Peyer's patch (tissue), 4 donors: Measurements from ENCODE around the gene SMIM1. TPM values are rescaled to one million over a fixed set of nuclear protein-coding genes. Genes with fewer than 3 reads are reported as not detected.
A peak's percentile ranks its signal among the peaks of the same experiment; 100 is the strongest.
"Not testable (repeated sequence)": the region's sequence is repeated elsewhere in the genome, so short reads cannot be mapped to it uniquely, and the experiment has no call there.

Source experiments
- DNase-seq, 3 donors: peaks; one replicate each; pipeline ENCODE4 v3.0.0-alpha.2; 2017 to 2019
- H3K27ac ChIP-seq, 4 donors: fragments of 200-600 bp; sonication (generic); one replicate each; pipeline ENCODE4 v1.5.1; 2016 to 2019
- H3K27me3 ChIP-seq, 2 donors: fragments of 200-600 bp; sonication (generic); one replicate each; pipeline ENCODE4 v1.5.1; 2019
- H3K36me3 ChIP-seq, 3 donors: fragments of 200-600 bp; sonication (generic); one replicate each; pipeline ENCODE4 v1.5.1; 2016 to 2019
- H3K4me1 ChIP-seq, 4 donors: fragments of 200-600 bp; sonication (generic); one replicate each; pipeline ENCODE4 v1.5.1; 2016 to 2019
- H3K4me3 ChIP-seq, 4 donors: fragments of 200-600 bp; sonication (generic); 1 replicate in 3 of 4; 2 replicates in 1 of 4; pipeline ENCODE4 v1.5.1; 2016 to 2019; ENCODE audit warnings: mild to moderate bottlenecking in 1 of 4
- H3K9me3 ChIP-seq, 4 donors: fragments of 200-600 bp; sonication (generic); one replicate each; pipeline ENCODE4 v1.5.1; 2016 to 2019; ENCODE audit warnings: mild to moderate bottlenecking in 1 of 4
- CTCF ChIP-seq, 6 experiments: fragments of 450-650 bp in 4 of 6; fragments of 200-600 bp in 2 of 6; sonication (generic) in 1 of 6; IDR thresholded peaks; one replicate each; pipeline ENCODE4 v1.5.1; 2017 to 2019; ENCODE audit warnings: antibody characterized with exemption in 6 of 6, mild to moderate bottlenecking in 3 of 6, moderate library complexity in 1 of 6
- POLR2A ChIP-seq, 2 donors: fragments of 450-650 bp; IDR thresholded peaks; one replicate each; pipeline ENCODE4 v1.5.1; 2017; ENCODE audit warnings: antibody characterized with exemption in 2 of 2, mild to moderate bottlenecking in 2 of 2, moderate library complexity in 2 of 2
- total RNA-seq, 4 donors: library from RNA; depleted of rRNA; stranded (reverse); fragments of >200 nt; gene quantifications; one replicate each; pipeline ENCODE4 v1.1.0, GENCODE V29; 2016

The SMIM1 gene
- not detected for total RNA-seq

GRCh38 chr1:3772715-3773571 lies at the start of gene SMIM1:
TSS of gene SMIM1 (plus strand) at chr1:3772749. CDS start at chr1:3775374, 2,625 bp downstream.
- Histone ChIP-seq H3K27ac (peak within 1 kb of the TSS; percentile 56 to 80 (median 66)), H3K36me3 (no peaks in the 10 kb centered on the region), H3K27me3 (peaks cover 0 to 3% of the 10 kb centered on the region in 2 donors), H3K9me3 (no peaks in the 10 kb centered on the region), H3K4me3 (peak within 1 kb of the TSS; percentile 66 to 89 (median 76)), H3K4me1 (peaks cover 8 to 37% (median 19%) of the 10 kb centered on the region in 4 donors)
- TF ChIP-seq POLR2A (IDR thresholded peaks at IDR 0.05) (no peak), CTCF (IDR thresholded peaks at IDR 0.05) (no peak)
- DNase-seq = peak in 1 of 3 donors; percentile 53

GRCh38 chr1:3722846-3723245 lies 49.7 kb upstream of the SMIM1 start:
- H3K9me3 ChIP-seq = no peaks in the 10 kb centered on the region
- no peak for DNase-seq
- no peaks in the 10 kb centered on the region for H3K4me1 ChIP-seq
- H3K4me3 ChIP-seq = no peak overlapping the region
- no peak for TF ChIP-seq CTCF (IDR thresholded peaks at IDR 0.05)
- no peak for TF ChIP-seq POLR2A (IDR thresholded peaks at IDR 0.05)
- no peaks in the 10 kb centered on the region for H3K27me3 ChIP-seq
- H3K27ac ChIP-seq = no peak overlapping the region
- no peaks in the 10 kb centered on the region for H3K36me3 ChIP-seq

- H3K4me1 ChIP-seq, H3K4me3 ChIP-seq, H3K27ac ChIP-seq, H3K27me3 ChIP-seq, H3K36me3 ChIP-seq, H3K9me3 ChIP-seq: not testable (repeated sequence)
- peak; percentile 72 to 95 (median 84) for TF ChIP-seq CTCF (IDR thresholded peaks at IDR 0.05)
- DNase-seq = peak; percentile 68 to 87 (median 82)
Observed at GRCh38 chr1:3724416-3725030, 48.0 kb upstream of the SMIM1 start.

GRCh38 chr1:3725366-3725765 lies 47.2 kb upstream of the SMIM1 start:
- Histone ChIP-seq H3K27me3 (no peaks in the 10 kb centered on the region), H3K4me3 (no peak overlapping the region), H3K27ac (no peak overlapping the region), H3K9me3 (no peaks in the 10 kb centered on the region), H3K36me3 (no peaks in the 10 kb centered on the region), H3K4me1 (no peaks in the 10 kb centered on the region)
- no peak for DNase-seq
- no peak for TF ChIP-seq CTCF (IDR thresholded peaks at IDR 0.05)
- TF ChIP-seq POLR2A (IDR thresholded peaks at IDR 0.05) = no peak

- Histone ChIP-seq H3K4me3 (no peak overlapping the region), H3K9me3 (no peaks in the 10 kb centered on the region), H3K4me1 (no peaks in the 10 kb centered on the region), H3K27me3 (no peaks in the 10 kb centered on the region), H3K36me3 (no peaks in the 10 kb centered on the region), H3K27ac (no peak overlapping the region)
- TF ChIP-seq POLR2A (IDR thresholded peaks at IDR 0.05) = no peak
- TF ChIP-seq CTCF (IDR thresholded peaks at IDR 0.05) = peak in 1 of 6 experiments; percentile 8
- no peak for DNase-seq
Observed at GRCh38 chr1:3727042-3727824, 45.3 kb upstream of the SMIM1 start.
